Measurements from ENCODE around the gene ARHGAP8.
"Not testable (repeated sequence)": the region's sequence is repeated elsewhere in the genome, so short reads cannot be mapped to it uniquely, and the experiment has no call there.

Gene ARHGAP8

GRCh38 chr22:44739666-44740065 is 12.7 kb upstream of the ARHGAP8 start:
- not testable (repeated sequence) for DNase-seq (ENCODE audit: low spot score)

DNA sequence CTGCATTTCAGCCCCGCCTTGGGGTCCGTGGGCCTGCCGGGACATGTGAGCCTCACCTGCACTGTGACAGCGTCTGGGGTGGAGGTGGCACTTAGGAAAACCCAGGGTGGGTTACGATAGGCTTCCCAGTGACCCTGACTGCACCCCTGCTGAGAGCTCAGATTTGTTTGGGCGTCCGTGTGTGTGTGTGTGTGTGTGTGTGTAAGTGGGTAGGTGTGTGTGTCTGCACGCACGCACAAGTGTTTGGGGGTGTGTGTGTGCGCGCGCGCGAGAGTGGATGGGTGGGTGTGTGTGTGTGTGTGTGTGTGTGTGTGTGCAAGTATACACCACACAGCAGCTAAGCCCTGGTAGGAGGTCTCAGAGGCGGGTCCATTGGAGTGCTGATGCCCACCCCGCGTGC is 12.1 kb upstream of the ARHGAP8 start:
- no peak for DNase-seq (ENCODE audit: low spot score)

GRCh38 chr22:44741929-44742328 is 10.4 kb upstream of the ARHGAP8 start:
- peak; percentile 45 for DNase-seq (ENCODE audit: low spot score)

GRCh38 chr22:44743247-44743646 is 9.1 kb upstream of the ARHGAP8 start:
- no peak for DNase-seq (ENCODE audit: low spot score)

- DNase-seq (ENCODE audit: low spot score): no peak
Observed at GRCh38 chr22:44743804-44744211, 8.6 kb upstream of the ARHGAP8 start.

DNA sequence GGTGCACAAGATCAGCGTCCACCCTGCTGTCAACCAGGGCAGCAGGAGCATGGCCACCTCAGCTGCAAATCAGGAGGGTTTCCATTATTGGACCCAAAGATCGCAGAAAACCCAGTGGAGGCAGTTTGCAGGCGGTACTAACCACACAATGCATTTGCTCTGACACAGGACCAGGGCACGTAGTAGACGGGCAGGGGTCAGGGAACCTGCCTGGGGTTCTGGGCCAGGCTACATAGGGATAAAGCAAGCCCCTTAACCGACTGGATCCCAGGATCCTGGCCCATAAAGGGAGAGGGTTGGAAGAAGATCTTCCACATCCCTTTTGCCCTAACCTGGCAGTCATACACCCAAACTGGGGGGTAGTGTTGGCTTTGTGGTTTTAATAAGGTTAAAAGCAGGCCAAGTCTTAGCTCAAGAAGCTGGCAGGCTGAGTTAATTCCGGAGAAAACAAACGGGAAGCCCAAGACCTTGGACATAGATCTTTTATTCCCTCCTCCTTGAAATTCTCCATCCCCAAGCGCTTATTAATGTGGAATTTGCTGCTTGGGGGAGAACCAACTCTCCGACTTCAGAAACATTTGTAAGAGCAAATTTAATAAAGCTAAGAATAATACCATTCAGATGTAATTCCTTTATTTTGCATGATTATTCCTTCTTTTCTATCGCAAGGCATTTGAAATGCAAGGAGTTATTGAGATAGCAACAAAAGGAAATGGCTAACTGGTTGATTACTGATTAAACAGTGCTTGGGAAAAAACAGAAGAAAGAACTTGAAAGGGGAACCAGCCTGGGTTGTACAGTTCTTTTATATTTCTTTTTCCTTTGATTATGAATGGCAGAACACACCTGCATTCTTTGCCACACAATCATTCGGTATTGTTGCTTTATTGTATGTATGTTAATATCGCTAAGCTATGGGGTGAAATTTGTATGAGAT is 6.3 kb upstream of the ARHGAP8 start:
- no peak for DNase-seq (ENCODE audit: low spot score)

GRCh38 chr22:44747784-44748127 is 4.6 kb upstream of the ARHGAP8 start:
- DNase-seq (ENCODE audit: low spot score): not testable (repeated sequence)

DNA sequence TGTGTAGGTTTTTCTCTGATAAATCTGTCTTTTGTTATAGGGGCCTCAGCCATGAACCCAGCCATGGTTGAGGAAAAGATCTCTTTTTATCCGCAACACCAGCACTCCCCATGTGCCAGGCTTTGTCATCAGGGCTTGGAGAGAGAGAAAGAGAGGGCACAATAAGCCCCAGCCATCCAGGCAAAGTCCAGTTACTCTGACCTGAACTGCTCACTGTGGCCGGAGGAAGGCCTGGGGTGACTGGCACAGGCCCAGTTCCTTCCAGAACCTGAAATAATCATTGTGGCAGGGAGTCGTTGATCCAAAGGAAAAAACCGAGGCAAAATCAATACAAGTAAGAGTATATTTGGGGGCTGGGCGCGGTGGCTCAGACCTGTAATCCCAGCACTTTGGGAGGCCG is 3.9 kb upstream of the ARHGAP8 start:
- DNase-seq (ENCODE audit: low spot score): no peak

- no peak for DNase-seq (ENCODE audit: low spot score)
Observed at GRCh38 chr22:44750481-44750880, 1.9 kb upstream of the ARHGAP8 start.

DNA sequence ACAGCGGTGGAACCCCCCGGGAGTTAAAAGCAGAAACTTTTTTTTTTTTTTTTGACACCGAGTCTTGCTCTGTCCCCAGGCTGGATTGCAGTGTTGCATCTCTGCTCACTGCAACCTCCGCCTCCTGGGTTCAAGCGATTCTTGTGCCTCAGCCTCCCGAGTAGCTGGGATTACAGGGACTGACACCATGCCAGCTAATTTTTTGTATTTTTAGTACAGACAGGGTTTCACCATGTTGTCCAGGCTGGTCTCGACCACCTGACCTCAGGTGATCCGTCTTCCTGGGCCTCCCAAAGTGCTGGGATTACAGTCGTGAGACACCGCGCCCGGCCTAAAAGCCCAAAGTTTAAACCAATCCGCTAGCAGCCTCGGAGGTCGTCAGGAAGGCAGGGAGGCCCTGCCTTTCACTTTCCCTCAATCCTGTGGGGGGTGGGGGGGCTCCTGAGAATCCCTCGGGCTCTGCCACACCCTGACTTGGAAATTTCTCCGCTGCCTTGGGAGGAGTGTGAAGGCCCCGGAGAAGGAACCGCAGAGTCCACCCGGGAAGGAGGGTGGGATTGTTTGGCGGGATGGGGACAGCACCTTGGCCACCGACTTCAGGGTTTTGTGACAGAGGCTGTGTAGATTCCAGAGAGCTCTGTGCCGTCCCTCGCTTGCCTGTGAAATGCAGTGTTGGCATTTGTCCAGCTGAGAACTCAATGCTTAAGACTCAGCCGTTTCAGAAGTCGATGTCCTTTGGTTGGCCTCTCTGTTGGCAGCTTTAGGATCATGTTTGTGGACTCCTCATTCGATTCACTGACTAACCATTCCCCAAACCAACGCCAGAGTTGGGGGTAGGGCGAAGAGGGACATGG is 1.0 kb downstream of the ARHGAP8 start:
- no peak for DNase-seq (ENCODE audit: low spot score)

GRCh38 chr22:44754998-44755397 is 2.6 kb downstream of the ARHGAP8 start:
- no peak for DNase-seq (ENCODE audit: low spot score)

DNA sequence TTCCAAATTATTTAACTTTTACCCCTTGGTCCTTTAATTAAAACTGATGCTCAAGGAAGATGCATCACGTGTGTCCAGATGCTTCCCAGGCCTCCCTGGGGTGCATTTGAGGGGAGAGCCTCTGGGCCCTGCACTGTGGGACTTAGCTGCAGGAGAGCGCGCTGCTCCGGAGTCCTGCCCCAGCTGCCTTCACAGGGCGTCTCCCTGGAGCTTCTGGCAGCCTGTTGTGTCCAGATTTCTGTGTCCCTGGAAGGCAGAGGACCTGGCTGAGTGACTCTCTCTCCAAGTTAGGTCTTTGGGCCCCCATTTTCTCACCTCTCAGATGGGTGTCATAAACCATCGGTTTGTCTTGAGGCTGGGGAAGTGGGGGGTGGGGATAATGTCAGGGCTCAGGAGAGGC is 3.0 kb downstream of the ARHGAP8 start:
- no peak for DNase-seq (ENCODE audit: low spot score)

- no peak for DNase-seq (ENCODE audit: low spot score)
Observed at GRCh38 chr22:44755956-44756361, 3.6 kb downstream of the ARHGAP8 start.

GRCh38 chr22:44758344-44758973 is 6.1 kb downstream of the ARHGAP8 start:
- DNase-seq (ENCODE audit: low spot score): no peak

- no peak for DNase-seq (ENCODE audit: low spot score)
Observed at GRCh38 chr22:44759001-44759400, 6.6 kb downstream of the ARHGAP8 start.

DNA sequence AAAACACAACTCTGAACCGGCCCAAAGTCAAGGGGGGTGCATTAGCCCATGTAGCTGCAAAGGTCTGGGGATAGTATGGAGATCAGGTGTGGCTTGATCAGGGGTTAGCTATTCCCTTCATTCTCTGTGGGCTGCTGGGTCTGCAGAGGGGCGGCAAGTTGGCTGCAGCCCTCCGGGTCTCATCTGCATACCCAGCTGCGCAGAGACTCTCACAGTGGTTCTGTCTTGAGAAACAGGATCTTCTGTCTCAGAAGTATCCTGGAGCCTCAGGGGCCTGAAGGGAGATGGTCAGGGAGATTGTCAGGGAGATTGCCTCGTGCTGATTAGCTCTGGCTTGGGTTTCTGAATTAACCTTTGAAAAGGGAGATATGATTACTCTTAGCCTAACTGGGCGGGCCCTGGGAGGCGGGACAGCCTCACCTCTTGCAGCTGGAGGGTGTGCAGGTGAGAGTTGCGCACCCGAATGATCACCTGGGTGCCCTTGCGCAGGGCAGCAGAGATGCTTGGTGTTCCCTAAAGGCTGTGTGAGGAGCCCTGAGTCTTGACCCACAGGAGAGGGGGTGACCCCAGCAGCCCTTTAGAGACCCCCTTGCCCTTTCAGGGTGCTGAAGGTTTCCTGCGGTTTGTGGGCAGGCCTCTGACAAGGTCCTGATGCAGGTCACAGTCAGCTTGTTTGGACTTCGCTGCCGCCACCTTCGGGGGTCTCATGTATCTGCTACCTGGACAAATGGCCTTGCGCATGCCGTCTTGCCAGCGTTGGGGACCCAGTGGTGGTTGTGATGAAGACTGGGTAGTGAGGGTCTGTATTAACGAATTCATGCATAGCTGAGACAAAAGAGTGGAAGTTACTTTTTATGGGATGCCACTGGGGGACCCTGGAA is 7.3 kb downstream of the ARHGAP8 start:
- DNase-seq (ENCODE audit: low spot score): no peak

- no peak for DNase-seq (ENCODE audit: low spot score)
Observed at GRCh38 chr22:44760476-44760875, 8.1 kb downstream of the ARHGAP8 start.

DNA sequence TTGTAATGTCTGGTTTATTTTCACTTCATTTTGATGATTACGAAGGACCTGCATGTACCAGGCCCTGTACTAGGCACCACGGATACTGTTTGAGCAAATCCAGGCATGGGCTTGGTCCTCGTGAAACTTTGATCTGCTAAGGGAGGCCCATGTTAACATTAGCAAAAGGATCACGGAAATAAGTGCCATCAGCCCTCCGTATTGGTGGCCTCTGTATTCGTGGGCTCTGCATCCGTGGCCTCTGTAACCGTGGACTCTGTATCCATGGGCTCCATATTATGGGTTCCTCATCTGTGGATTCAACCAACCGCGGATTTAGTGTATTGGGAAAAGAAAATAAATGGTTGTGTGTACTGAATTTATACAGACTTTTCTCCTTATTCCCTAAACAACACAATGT is 8.7 kb downstream of the ARHGAP8 start:
- no peak for DNase-seq (ENCODE audit: low spot score)

- no peak for DNase-seq (ENCODE audit: low spot score)
Observed at GRCh38 chr22:44764373-44764772, 12.0 kb downstream of the ARHGAP8 start.

DNA sequence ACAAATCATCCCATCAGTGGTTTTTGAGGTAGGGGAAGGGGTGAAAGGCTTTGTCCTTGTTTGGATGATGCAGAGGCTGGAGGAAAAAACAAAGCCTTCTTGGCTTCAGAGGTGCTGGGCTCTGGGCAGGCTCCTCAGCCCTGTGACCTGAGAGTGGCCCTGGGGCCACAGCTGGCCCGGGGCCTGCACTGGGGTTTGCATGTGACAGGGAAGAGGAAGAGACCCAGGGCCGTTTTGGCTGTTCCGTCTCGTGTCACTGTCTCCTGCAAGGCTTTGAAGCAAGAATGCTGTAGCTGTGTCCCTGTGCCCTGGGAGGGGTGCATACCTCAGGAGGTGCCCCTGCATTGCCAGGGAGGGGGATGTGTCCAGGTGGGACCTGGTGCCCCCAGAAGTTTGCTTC is 12.6 kb downstream of the ARHGAP8 start:
- no peak for DNase-seq (ENCODE audit: low spot score)

GRCh38 chr22:44765571-44766285 is 13.4 kb downstream of the ARHGAP8 start:
- DNase-seq (ENCODE audit: low spot score): no peak

Measured in HuH-7 (cell line).